Uterus (tissue), 4 donors: ENCODE results near the gene ISLR. TPM values are rescaled to one million over a fixed set of nuclear protein-coding genes. Genes with fewer than 3 reads are reported as not detected.
A peak's percentile ranks its signal among the peaks of the same experiment; 100 is the strongest.

Source experiments
- DNase-seq, 2 donors: peaks; one replicate each; pipeline ENCODE4 v3.0.0-alpha.2; 2019 to 2020
- H3K27ac ChIP-seq, 2 donors: fragments of 200-600 bp; sonication (generic); 1 replicate in 1 of 2; 2 replicates in 1 of 2; pipeline ENCODE4 v1.5.1; 2016 to 2018
- H3K27me3 ChIP-seq, 2 donors: fragments of 200-600 bp; sonication (generic); one replicate each; pipeline ENCODE4 v1.5.1; 2018 to 2019; ENCODE audit warnings: control low read depth in 1 of 2
- H3K36me3 ChIP-seq, 2 donors: fragments of 200-600 bp; sonication (generic); one replicate each; pipeline ENCODE4 v1.5.1; 2019; ENCODE audit warnings: control low read depth in 1 of 2
- H3K4me1 ChIP-seq, 2 donors: fragments of 200-600 bp; sonication (generic); one replicate each; pipeline ENCODE4 v1.5.1; 2018 to 2019; ENCODE audit warnings: control low read depth in 1 of 2
- H3K4me3 ChIP-seq, 2 donors: fragments of 200-600 bp; sonication (generic); 1 replicate in 1 of 2; 2 replicates in 1 of 2; pipeline ENCODE4 v1.5.1; 2018 to 2019; ENCODE audit warnings: mild to moderate bottlenecking in 1 of 2
- H3K9me3 ChIP-seq, 2 donors: fragments of 200-600 bp; sonication (generic); one replicate each; pipeline ENCODE4 v1.5.1; 2019; ENCODE audit warnings: control low read depth in 1 of 2
- POLR2A ChIP-seq, 2 donors: fragments of 450-650 bp; IDR thresholded peaks; one replicate each; pipeline ENCODE4 v1.6.1; 2016; ENCODE audit warnings: antibody characterized with exemption in 2 of 2, mild to moderate bottlenecking in 1 of 2, moderate library complexity in 1 of 2
- intact Hi-C: fragments of 100-400 bp; cut with DNase I; formaldehyde crosslinking; loops from one replicate; pipeline ENCODE4 v1.15.1; 2023; ENCODE audit warnings: low total_unique reads
- total RNA-seq, 4 donors: library from RNA; depleted of rRNA in 3 of 4; stranded (reverse); fragments of >200 nt in 3 of 4; gene quantifications; one replicate each; pipeline versions ENCODE4 v1.1.0 to v1.2.4, GENCODE V29; 2014 to 2023
- TF ChIP-seq, protein P1 (sequence below), 4 experiments: fragments of 200-600 bp in 2 of 4; fragments of 450-650 bp in 2 of 4; sonication (generic) in 2 of 4; IDR thresholded peaks; one replicate each; pipeline ENCODE4 v1.5.1; 2016 to 2019; ENCODE audit warnings: antibody characterized with exemption in 4 of 4, mild to moderate bottlenecking in 2 of 4, moderate library complexity in 1 of 4
- donor health status: DM: yes; HTN: yes; CAD: no.

ISLR gene
- total RNA-seq, 4 donors from 2014 or later = 170 to 215 (median 201) TPM

DNA sequence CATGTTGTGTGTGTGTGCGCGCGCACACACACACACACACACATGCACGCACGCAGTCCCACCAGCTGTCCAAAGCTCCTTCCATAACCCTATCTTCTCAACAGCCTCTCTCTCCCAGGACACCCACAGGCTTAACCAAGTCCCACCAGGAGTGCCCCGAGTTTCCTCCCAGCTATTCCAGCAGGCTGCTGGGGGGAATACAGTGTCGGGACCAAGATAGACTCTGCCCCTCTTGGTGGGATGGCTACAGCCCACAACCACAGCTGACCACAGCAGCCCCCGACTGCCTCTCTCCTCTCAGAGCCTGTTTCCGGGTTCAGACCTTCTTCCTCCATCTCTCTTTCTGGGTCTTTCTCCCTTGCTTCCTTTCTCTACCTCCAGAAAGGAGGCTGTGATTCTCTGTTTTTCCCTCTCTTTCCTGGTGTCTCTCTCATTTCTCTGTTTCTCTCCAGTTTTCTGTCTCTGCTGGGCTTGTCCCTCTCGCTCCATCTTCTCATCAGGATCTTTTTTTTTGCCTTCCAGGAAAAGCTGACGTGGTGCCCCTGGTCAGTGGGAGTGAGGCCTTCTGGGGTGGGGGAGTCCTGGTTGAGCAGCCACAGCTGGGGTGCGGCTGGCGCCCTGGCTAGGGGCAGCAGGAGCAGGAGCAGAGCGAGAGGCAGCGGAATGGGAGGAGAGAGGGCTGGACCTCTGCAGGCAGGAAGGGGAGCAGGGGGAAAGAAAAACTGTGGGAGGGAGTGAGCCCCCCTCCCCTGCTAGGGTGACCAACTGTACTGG lies 3.3 kb upstream of the ISLR start:
- peak overlapping the region; percentile 54 to 97 for H3K27ac ChIP-seq
- no peaks in the 10 kb centered on the region for H3K9me3 ChIP-seq
- H3K36me3 ChIP-seq = no peaks in the 10 kb centered on the region
- intact Hi-C loops = no loop called here
- peaks cover 7 to 19% of the 10 kb centered on the region in 2 donors for H3K4me1 ChIP-seq
- H3K4me3 ChIP-seq = no peak overlapping the region
- TF ChIP-seq, protein P1, sequence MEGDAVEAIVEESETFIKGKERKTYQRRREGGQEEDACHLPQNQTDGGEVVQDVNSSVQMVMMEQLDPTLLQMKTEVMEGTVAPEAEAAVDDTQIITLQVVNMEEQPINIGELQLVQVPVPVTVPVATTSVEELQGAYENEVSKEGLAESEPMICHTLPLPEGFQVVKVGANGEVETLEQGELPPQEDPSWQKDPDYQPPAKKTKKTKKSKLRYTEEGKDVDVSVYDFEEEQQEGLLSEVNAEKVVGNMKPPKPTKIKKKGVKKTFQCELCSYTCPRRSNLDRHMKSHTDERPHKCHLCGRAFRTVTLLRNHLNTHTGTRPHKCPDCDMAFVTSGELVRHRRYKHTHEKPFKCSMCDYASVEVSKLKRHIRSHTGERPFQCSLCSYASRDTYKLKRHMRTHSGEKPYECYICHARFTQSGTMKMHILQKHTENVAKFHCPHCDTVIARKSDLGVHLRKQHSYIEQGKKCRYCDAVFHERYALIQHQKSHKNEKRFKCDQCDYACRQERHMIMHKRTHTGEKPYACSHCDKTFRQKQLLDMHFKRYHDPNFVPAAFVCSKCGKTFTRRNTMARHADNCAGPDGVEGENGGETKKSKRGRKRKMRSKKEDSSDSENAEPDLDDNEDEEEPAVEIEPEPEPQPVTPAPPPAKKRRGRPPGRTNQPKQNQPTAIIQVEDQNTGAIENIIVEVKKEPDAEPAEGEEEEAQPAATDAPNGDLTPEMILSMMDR (IDR thresholded peaks at IDR 0.05) = no peak
- TF ChIP-seq POLR2A (IDR thresholded peaks at IDR 0.05) = no peak
- no peaks in the 10 kb centered on the region for H3K27me3 ChIP-seq
- DNase-seq = peak; percentile 43 to 58

DNA sequence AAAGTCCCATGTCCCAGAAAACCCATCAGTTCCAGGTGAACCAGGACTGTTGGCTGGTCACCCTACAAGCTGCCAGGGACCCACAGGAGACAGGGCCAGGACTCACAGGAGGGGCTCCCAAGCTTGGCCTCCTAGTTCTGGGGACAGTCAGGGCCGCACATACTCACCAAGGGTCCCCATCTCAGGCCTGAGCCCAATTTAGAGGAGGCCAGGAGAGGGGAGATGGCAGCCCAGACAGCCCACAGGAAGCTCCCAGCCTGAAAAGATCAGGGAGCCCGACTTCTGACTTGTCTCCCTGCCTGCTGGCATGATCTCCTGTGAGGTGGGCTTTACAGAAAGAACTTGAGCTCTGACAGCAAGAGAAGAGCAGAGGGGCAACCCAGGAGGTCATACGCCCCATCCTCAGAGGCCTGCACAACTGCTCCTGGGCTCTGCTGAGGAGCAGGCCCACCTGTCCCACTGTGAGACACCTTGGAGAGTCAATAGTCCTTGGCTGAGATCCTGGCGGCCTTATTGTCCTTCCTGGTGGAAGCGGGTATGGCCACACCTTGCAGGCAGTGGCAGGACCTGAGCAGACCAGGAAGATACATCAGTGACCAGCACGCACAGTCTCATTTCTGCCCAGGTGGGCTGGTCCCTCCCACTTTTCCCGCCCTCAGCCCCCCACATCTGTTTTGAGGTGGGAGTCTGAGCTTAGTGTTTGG lies 2.5 kb upstream of the ISLR start:
- Histone ChIP-seq H3K4me3 (no peak overlapping the region), H3K27me3 (no peaks in the 10 kb centered on the region), H3K36me3 (no peaks in the 10 kb centered on the region), H3K27ac (peak overlapping the region; percentile 54 to 97), H3K4me1 (peaks cover 15 to 19% of the 10 kb centered on the region in 2 donors), H3K9me3 (no peaks in the 10 kb centered on the region)
- intact Hi-C loops = no loop called here
- TF ChIP-seq POLR2A (IDR thresholded peaks at IDR 0.05) = no peak
- TF ChIP-seq, protein P1 (IDR thresholded peaks at IDR 0.05) = no peak
- no peak for DNase-seq

DNA sequence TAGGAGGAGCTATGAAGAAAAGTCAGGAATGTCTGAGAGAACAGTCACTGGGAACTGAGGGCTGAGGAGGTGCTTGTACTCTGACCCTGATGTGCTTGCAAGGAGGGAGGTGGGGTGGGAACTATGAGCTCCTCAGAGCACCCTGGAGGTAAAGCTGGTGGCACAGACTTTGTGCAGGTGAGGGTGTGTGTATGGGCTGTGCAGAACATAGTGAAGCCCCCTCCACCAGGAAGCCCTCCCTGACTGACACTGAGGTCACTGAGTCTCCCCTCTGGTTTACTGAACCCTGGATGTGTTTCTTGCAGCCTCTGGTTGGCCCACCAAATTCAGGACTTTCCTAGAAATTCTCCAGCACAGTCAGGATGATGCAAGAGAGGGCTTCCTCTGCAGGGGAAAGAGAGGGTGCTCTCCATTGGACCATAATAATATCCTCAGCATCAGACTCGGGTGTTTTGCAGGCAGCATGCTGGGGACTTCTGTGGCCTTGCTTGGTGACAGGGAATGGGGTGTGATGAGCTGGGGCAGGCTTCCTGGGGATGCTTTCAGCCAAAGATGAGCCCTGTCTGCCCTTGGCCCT lies 1.5 kb upstream of the ISLR start:
- DNase-seq = no peak
- TF ChIP-seq, protein P1 (IDR thresholded peaks at IDR 0.05) = no peak
- TF ChIP-seq POLR2A (IDR thresholded peaks at IDR 0.05) = no peak
- H3K27ac ChIP-seq = peak overlapping the region; percentile 94 to 97
- no peaks in the 10 kb centered on the region for H3K9me3 ChIP-seq
- peaks cover 19 to 25% of the 10 kb centered on the region in 2 donors for H3K4me1 ChIP-seq
- H3K36me3 ChIP-seq = no peaks in the 10 kb centered on the region
- no peaks in the 10 kb centered on the region for H3K27me3 ChIP-seq
- intact Hi-C loops = no loop called here
- no peak overlapping the region for H3K4me3 ChIP-seq

DNA sequence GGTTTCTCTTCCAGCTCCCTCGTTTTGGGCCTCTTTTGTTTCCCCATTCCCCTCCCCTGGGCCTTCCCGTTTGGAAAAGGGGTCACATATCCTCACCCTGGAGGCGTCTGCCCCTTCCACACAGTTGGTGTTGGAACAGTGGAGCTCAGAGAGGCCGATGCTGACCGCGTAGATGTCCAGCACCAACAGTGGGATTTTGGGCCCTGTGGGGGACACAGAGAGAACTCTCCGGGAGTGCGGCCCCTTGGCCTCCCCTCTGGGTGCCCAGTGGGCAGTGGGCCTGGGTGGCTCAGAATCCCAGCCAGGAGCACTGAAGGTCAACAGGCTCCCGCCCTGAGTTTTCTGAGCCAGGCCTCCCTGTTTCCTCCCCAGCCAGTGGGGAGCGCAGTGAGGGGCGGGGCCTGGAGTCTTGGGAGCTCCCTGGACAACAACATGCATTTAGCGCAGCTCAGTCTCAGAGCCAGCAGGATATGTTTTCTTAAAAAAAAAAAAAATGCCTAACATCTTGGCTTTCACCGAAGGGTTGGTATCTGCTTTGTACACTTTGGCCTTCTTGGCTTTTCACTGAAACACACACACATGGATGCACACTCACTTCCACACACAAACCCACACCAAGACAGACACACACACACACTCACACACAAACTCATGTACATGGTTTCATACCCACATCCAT lies 670 bp upstream of the ISLR start:
- intact Hi-C loops = no loop called here
- H3K9me3 ChIP-seq = no peaks in the 10 kb centered on the region
- H3K4me3 ChIP-seq = peak overlapping the region; percentile 42 to 48
- DNase-seq = peak; percentile 85 to 88
- H3K4me1 ChIP-seq = peaks cover 25 to 32% of the 10 kb centered on the region in 2 donors
- no peaks in the 10 kb centered on the region for H3K27me3 ChIP-seq
- no peaks in the 10 kb centered on the region for H3K36me3 ChIP-seq
- peak overlapping the region; percentile 94 to 97 for H3K27ac ChIP-seq
- TF ChIP-seq POLR2A (IDR thresholded peaks at IDR 0.05) = no peak
- TF ChIP-seq, protein P1 (IDR thresholded peaks at IDR 0.05) = peak in 1 of 4 experiments; percentile 11
